Effector memory CD8-positive, alpha-beta T cell (primary cell): ENCODE results near the gene DRAP1.

Source experiments
- ATAC-seq: fragments of 150-1000 bp; cut with Tn5 transposase; replicated peaks from 2 replicates; pipeline ENCODE4 v1.10.0; 2021; ENCODE audit warnings: mild to moderate bottlenecking, moderate library complexity
- DNase-seq, 3 experiments: peaks; one replicate each; pipeline ENCODE4 v3.0.0; 2021
- H3K27ac Mint-ChIP-seq, 2 donors: one replicate each; pipeline ENCODE4 v1.8.0; 2022; ENCODE audit warnings: mild to moderate bottlenecking in 2 of 2, mixed read lengths in 2 of 2, moderate library complexity in 2 of 2
- H3K27me3 Mint-ChIP-seq, 2 donors: one replicate each; pipeline ENCODE4 v1.8.0; 2022; ENCODE audit warnings: mixed read lengths in 2 of 2
- H3K36me3 Mint-ChIP-seq: one replicate; pipeline ENCODE4 v1.8.0; 2022; ENCODE audit warnings: mild to moderate bottlenecking, moderate library complexity, mixed read lengths; ENCODE audit not compliant: insufficient read depth
- H3K4me1 Mint-ChIP-seq, 2 donors: one replicate each; pipeline ENCODE4 v1.8.0; 2022; ENCODE audit warnings: low read depth in 2 of 2, mixed read lengths in 2 of 2
- H3K4me3 Mint-ChIP-seq, 2 donors: one replicate each; pipeline ENCODE4 v1.8.0; 2022; ENCODE audit warnings: mild to moderate bottlenecking in 2 of 2, mixed read lengths in 2 of 2, moderate library complexity in 2 of 2
- H3K9me3 Mint-ChIP-seq, 2 donors: one replicate each; pipeline ENCODE4 v1.8.0; 2022; ENCODE audit warnings: mixed read lengths in 2 of 2

The DRAP1 gene

GRCh38 chr11:65958774-65959420, 39.7 kb downstream of the DRAP1 start:
- no peaks in the 10 kb centered on the region for H3K27me3 Mint-ChIP-seq
- H3K9me3 Mint-ChIP-seq, result no peaks in the 10 kb centered on the region
- DNase-seq (no peak), ATAC-seq (no peak)
- no peak overlapping the region for H3K4me3 Mint-ChIP-seq
- no peak overlapping the region for H3K27ac Mint-ChIP-seq
- H3K4me1 Mint-ChIP-seq, result peaks cover 20 to 25% of the 10 kb centered on the region in 2 donors
- H3K36me3 Mint-ChIP-seq, result peaks cover 25% of the 10 kb centered on the region

DNA sequence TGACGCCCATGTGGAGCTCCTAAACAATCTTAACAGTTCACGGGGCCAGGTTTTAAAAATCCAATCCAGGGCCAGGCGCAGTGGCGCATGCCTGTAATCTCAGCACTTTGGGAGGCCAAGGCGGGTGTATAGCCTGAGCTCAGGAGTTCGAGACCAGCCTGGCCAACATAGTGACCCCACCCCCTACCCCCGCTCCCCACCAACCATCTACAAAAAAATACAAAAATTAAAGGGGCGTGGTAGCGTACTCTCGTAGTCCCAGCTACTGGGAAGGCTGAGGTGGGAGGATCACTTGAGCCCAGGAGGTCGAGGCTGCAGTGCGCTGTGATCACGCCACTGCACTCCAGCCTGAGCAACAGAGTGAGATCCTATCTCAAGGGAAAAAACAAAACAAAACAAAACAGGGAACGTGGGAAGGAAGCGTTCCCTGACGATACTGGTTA, 41.6 kb downstream of the DRAP1 start:
- Mint-ChIP-seq H3K27me3 (no peaks in the 10 kb centered on the region), H3K4me1 (peaks cover 20 to 29% of the 10 kb centered on the region in 2 donors), H3K9me3 (no peaks in the 10 kb centered on the region), H3K4me3 (peak overlapping the region; percentile 94 to 97), H3K27ac (peak overlapping the region; percentile 98 to 99), H3K36me3 (peaks cover 44% of the 10 kb centered on the region)
- DNase-seq (no peak), ATAC-seq (peak; percentile 0)

DNA sequence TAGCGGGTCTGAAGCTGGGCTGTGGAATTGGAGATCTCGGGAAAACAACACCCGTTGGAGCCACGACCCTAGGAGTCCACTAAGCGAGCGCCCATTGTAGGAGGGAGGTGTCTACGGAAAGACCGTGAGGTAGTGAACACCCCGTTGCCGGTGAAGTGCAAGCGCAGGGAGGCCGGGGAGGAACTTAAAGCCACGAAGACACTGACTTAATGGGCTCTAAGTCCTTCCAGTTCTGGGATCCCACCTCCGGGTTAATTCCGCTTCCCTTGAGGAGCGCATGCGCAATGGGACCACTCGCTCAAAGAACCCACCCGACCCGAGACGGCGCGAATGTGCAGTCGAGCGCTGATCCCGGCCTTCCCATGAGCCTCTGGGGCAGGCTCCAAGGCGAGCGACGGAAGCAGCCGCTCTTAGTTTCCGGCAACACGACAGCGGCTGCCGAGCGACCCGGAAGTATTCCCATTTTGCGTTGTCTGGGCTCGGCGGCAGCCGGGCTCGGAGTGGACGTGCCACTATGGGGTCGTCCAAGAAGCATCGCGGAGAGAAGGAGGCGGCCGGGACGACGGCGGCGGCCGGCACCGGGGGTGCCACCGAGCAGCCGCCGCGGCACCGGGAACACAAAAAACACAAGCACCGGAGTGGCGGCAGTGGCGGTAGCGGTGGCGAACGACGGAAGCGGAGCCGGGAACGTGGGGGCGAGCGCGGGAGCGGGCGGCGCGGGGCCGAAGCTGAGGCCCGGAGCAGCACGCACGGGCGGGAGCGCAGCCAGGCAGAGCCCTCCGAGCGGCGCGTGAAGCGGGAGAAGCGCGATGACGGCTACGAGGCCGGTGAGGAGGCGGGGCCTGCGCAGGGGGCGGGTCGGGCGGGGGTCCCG, 42.3 kb downstream of the DRAP1 start, which contains the start of gene SART1:
Gene SART1, plus strand, starts transcription at position 468 of the 874 bp plus-strand sequence. Its CDS starts 47 bp downstream, at position 515.
- Mint-ChIP-seq H3K27me3 (no peaks in the 10 kb centered on the region), H3K9me3 (no peaks in the 10 kb centered on the region), H3K27ac (peak within 1 kb of the TSS; percentile 98 to 99), H3K36me3 (peaks cover 51% of the 10 kb centered on the region), H3K4me1 (peaks cover 20 to 31% of the 10 kb centered on the region in 2 donors), H3K4me3 (peak within 1 kb of the TSS; percentile 94 to 97)
- DNase-seq, result peak; percentile 90 to 93 (median 92)
- ATAC-seq, result peak; percentile 95

DNA sequence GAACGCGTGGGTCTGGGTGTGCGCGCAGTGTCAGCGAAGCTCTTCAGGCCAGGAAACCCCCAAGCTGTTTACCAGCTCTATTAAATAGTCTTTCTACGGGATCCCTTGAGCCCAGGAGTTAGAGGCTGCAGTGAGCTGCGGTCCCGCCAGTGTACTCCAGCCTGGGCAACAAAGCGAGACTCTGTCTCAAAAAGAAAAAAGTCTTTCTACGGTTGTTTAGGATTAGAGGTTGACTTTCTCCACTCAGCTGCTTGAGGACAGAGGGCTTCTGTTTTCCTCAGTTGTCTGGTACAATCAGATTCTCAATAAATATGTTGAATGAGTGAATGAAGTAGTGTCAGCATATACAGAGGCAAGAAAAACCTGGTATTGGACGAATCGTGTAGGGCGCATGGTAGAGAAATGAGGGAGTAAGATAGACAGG, 42.9 kb downstream of the DRAP1 start:
- Mint-ChIP-seq H3K9me3 (no peaks in the 10 kb centered on the region), H3K4me1 (peaks cover 20 to 31% of the 10 kb centered on the region in 2 donors), H3K4me3 (peak overlapping the region; percentile 94 to 97), H3K27ac (peak overlapping the region; percentile 98 to 99), H3K27me3 (no peaks in the 10 kb centered on the region), H3K36me3 (peaks cover 55% of the 10 kb centered on the region)
- DNase-seq, result peak in 1 of 3 experiments; percentile 24
- peak; percentile 34 for ATAC-seq

DNA sequence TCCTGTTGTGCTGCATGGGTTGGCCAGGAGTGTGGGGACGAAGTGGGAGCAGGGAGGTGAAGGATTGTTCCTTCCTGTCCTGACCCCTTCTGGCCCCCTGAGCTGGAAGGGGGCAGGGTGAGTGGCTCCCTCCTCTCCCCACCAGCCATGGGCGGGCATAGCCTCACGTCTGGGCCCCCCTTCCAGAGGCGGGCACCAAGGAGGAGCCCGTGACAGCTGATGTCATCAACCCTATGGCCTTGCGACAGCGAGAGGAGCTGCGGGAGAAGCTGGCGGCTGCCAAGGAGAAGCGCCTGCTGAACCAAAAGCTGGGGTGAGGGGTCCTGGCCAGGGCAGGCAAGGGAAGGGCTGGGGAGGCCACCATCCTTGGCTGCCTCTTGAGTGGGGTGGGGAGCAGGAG, 45.7 kb downstream of the DRAP1 start:
- Mint-ChIP-seq H3K4me1 (peaks cover 20 to 31% of the 10 kb centered on the region in 2 donors), H3K4me3 (no peak overlapping the region)
- ATAC-seq, result no peak

GRCh38 chr11:65965986-65966762, 46.9 kb downstream of the DRAP1 start:
- Mint-ChIP-seq H3K36me3 (peaks cover 81% of the 10 kb centered on the region), H3K27ac (no peak overlapping the region), H3K27me3 (no peaks in the 10 kb centered on the region), H3K4me1 (peaks cover 17 to 29% of the 10 kb centered on the region in 2 donors), H3K4me3 (no peak overlapping the region), H3K9me3 (no peaks in the 10 kb centered on the region)
- DNase-seq, result no peak
- ATAC-seq, result no peak

More for the DNA sequence above, 45.7 kb downstream of the DRAP1 start:
- H3K9me3 Mint-ChIP-seq, result no peaks in the 10 kb centered on the region
- peak overlapping the region in 1 of 2 donors; percentile 41 for H3K27ac Mint-ChIP-seq
- H3K27me3 Mint-ChIP-seq, result no peaks in the 10 kb centered on the region
- no peak for DNase-seq
- peaks cover 77% of the 10 kb centered on the region for H3K36me3 Mint-ChIP-seq

DNA sequence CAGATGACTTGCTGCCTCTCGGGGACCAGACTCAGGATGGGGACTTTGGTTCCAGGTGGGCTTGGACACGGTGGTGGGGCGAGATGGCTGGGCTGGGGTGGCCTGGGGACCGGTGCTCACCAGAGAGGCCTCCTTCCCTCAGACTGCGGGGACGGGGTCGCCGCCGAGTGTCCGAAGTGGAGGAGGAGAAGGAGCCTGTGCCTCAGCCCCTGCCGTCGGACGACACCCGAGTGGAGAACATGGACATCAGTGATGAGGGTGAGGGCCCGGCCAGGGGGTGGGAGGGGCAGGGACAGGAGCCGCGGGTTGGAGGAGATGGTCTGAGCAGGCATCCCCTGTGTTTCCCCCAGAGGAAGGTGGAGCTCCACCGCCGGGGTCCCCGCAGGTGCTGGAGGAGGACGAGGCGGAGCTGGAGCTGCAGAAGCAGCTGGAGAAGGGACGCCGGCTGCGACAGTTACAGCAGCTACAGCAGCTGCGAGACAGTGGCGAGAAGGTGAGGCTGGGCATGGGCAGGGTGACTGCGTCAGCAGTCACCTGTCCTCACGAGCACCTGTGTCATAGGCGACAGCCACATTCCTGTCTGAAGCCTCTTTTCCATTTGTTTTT, 48.2 kb downstream of the DRAP1 start:
- DNase-seq (no peak), ATAC-seq (no peak)
- Mint-ChIP-seq H3K4me3 (no peak overlapping the region), H3K9me3 (no peaks in the 10 kb centered on the region), H3K4me1 (peaks cover 9 to 20% of the 10 kb centered on the region in 2 donors), H3K36me3 (peaks cover 83% of the 10 kb centered on the region), H3K27me3 (no peaks in the 10 kb centered on the region), H3K27ac (no peak overlapping the region)

DNA sequence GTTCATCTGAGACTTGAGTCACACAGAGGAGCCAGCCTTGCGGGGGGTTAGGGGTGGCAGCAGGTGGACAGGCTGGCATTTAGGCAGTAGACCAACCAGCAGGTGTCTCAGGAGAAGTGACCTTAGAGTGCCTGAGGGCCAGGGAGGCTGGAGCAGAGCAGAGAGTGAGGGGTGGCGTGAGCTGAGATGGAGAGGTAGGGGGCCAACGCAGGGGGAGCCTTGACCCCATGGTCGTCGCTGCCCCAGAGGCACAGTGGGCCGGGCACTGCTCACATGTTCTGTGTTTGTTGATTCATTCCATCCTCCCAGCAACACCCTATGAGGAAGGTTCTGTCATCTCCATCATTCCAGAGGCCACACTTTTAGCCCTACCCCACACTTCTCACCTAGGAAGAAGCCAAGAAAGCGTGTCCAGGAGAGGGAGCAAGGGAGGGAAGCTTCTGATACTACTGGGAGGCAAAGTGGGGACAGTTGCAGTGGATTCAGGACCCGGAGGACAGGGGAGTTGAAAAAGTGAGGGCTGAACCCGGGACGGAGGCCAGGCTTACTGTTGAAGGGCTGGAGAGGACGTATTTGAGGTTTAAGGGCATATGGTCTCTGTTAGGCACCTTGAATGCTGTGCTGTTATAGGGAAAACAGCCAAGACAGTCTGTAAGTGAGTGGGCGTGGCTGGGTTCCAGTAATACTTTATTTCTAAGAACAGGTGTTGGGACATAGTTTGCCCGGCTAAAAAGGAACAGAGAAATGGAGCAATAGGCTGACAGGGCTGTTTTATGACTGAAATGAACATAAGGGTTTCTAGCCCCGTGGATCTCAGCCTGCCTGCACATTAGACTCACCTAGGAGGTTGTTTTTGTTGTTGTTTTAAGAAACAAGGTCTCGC, 49.6 kb downstream of the DRAP1 start:
- peak overlapping the region in 1 of 2 donors; percentile 80 for H3K27ac Mint-ChIP-seq
- peaks cover 86% of the 10 kb centered on the region for H3K36me3 Mint-ChIP-seq
- peaks cover 3 to 10% of the 10 kb centered on the region in 2 donors for H3K4me1 Mint-ChIP-seq
- no peak overlapping the region for H3K4me3 Mint-ChIP-seq
- H3K9me3 Mint-ChIP-seq, result no peaks in the 10 kb centered on the region
- H3K27me3 Mint-ChIP-seq, result no peaks in the 10 kb centered on the region
- ATAC-seq, result no peak
- no peak for DNase-seq
